HUES64 (cell line): ENCODE results near the gene BCAP31.

Source experiments
- H3K27ac ChIP-seq: 2 replicates; pipeline ENCODE4 v1.7.0; 2013; ENCODE audit warnings: low read depth, low read length, inconsistent platforms
- H3K27me3 ChIP-seq: 2 replicates; pipeline ENCODE4 v1.6.1; 2013; ENCODE audit warnings: mild to moderate bottlenecking, low read length; ENCODE audit not compliant: insufficient read depth
- H3K36me3 ChIP-seq: 2 replicates; pipeline ENCODE4 v1.6.1; 2013; ENCODE audit warnings: mild to moderate bottlenecking, low read length; ENCODE audit not compliant: insufficient read depth
- H3K4me1 ChIP-seq: 2 replicates; pipeline ENCODE4 v1.6.1; 2013; ENCODE audit warnings: mild to moderate bottlenecking, low read length, moderate library complexity; ENCODE audit not compliant: insufficient read depth
- H3K4me3 ChIP-seq: 2 replicates; pipeline ENCODE4 v1.5.1; 2013; ENCODE audit warnings: mild to moderate bottlenecking, low read length, moderate library complexity
- H3K9ac ChIP-seq: 2 replicates; pipeline ENCODE4 v1.6.1; 2013; ENCODE audit warnings: mild to moderate bottlenecking, low read depth, low read length
- H3K9me3 ChIP-seq: 2 replicates; pipeline ENCODE4 v1.6.1; 2013; ENCODE audit warnings: low read depth, low read length; ENCODE audit not compliant: insufficient read depth
- WGBS: fragments of 150-250, 120-280 bp; methylation state at CpG from one replicate; pipeline ENCODE4 v1.1.7; 2013; ENCODE audit warnings: missing lambda C conversion rate; 5-methylcytosine and 5-hydroxymethylcytosine counted together

BCAP31 gene

GRCh38 chrX:153767674-153768055 is 43.5 kb upstream of the BCAP31 start:
- peaks cover 4% of the 10 kb centered on the region; the same call in 1 of the 2 replicates for H3K4me1 ChIP-seq
- H3K36me3 ChIP-seq: no peaks in the 10 kb centered on the region
- WGBS: 93% methylated on average over 20 of the region's 20 CpGs
- H3K4me3 ChIP-seq: no peak overlapping the region
- no peak overlapping the region for H3K9ac ChIP-seq
- H3K27ac ChIP-seq: no peak overlapping the region
- H3K9me3 ChIP-seq: no peaks in the 10 kb centered on the region
- no peaks in the 10 kb centered on the region for H3K27me3 ChIP-seq

- H3K36me3 ChIP-seq: no peaks in the 10 kb centered on the region
- H3K4me3 ChIP-seq: no peak overlapping the region
- WGBS: 85% methylated on average over 56 of the region's 56 CpGs
- H3K9ac ChIP-seq: no peak overlapping the region
- no peaks in the 10 kb centered on the region for H3K27me3 ChIP-seq
- no peak overlapping the region for H3K27ac ChIP-seq
- H3K9me3 ChIP-seq: no peaks in the 10 kb centered on the region
- H3K4me1 ChIP-seq: peaks cover 4% of the 10 kb centered on the region; the same call in 1 of the 2 replicates
Observed at GRCh38 chrX:153766871-153767673, 42.9 kb upstream of the BCAP31 start.

GRCh38 chrX:153766098-153766817 is 42.1 kb upstream of the BCAP31 start:
- Histone ChIP-seq H3K4me3 (no peak overlapping the region), H3K9me3 (no peaks in the 10 kb centered on the region), H3K27me3 (no peaks in the 10 kb centered on the region), H3K36me3 (no peaks in the 10 kb centered on the region), H3K27ac (no peak overlapping the region), H3K9ac (no peak overlapping the region), H3K4me1 (peaks cover 4% of the 10 kb centered on the region; the same call in 1 of the 2 replicates)
- 27% methylated on average over 19 of the region's 21 CpGs for WGBS

- H3K36me3 ChIP-seq: no peaks in the 10 kb centered on the region
- no peak overlapping the region for H3K9ac ChIP-seq
- no peak overlapping the region for H3K27ac ChIP-seq
- 85% methylated on average over 27 of the region's 27 CpGs for WGBS
- no peak overlapping the region for H3K4me3 ChIP-seq
- H3K27me3 ChIP-seq: no peaks in the 10 kb centered on the region
- peaks cover 4% of the 10 kb centered on the region; the same call in 1 of the 2 replicates for H3K4me1 ChIP-seq
- H3K9me3 ChIP-seq: no peaks in the 10 kb centered on the region
Observed at GRCh38 chrX:153765138-153766079, 41.2 kb upstream of the BCAP31 start.

- Histone ChIP-seq H3K4me1 (peaks cover 4% of the 10 kb centered on the region; the same call in 1 of the 2 replicates), H3K4me3 (no peak overlapping the region)
- WGBS: 97% methylated on average over 5 of the region's 7 CpGs
Observed at GRCh38 chrX:153764786-153765137, 40.6 kb upstream of the BCAP31 start.

GRCh38 chrX:153763989-153764755 is 40.0 kb upstream of the BCAP31 start, which contains the start of gene PLXNB3:
TSS of gene PLXNB3 (plus strand) at chrX:153764249. CDS start at chrX:153765536, 1,287 bp downstream.
- H3K27ac ChIP-seq: no peak within 1 kb of the TSS

More at GRCh38 chrX:153764786-153765137, 40.6 kb upstream of the BCAP31 start:
- Histone ChIP-seq H3K9me3 (no peaks in the 10 kb centered on the region), H3K9ac (no peak overlapping the region), H3K27me3 (no peaks in the 10 kb centered on the region), H3K27ac (no peak overlapping the region), H3K36me3 (no peaks in the 10 kb centered on the region)

GRCh38 chrX:153763298-153763932 is 39.2 kb upstream of the BCAP31 start:
- Histone ChIP-seq H3K27me3 (no peaks in the 10 kb centered on the region), H3K9ac (no peak overlapping the region), H3K4me1 (peaks cover 4% of the 10 kb centered on the region; the same call in 1 of the 2 replicates), H3K27ac (no peak overlapping the region), H3K36me3 (no peaks in the 10 kb centered on the region), H3K9me3 (no peaks in the 10 kb centered on the region), H3K4me3 (no peak overlapping the region)
- WGBS: 92% methylated on average over 18 of the region's 18 CpGs

More at GRCh38 chrX:153763989-153764755, 40.0 kb upstream of the BCAP31 start, which contains the start of gene PLXNB3:
- H3K9ac ChIP-seq: no peak within 1 kb of the TSS
- WGBS: 36% methylated on average over 22 of the region's 26 CpGs
- no peak within 1 kb of the TSS; the same call in 1 of the 2 replicates for H3K4me3 ChIP-seq
- no peaks in the 10 kb centered on the region for H3K27me3 ChIP-seq
- no peaks in the 10 kb centered on the region for H3K9me3 ChIP-seq
- no peaks in the 10 kb centered on the region for H3K36me3 ChIP-seq
- peaks cover 4% of the 10 kb centered on the region; the same call in 1 of the 2 replicates for H3K4me1 ChIP-seq

GRCh38 chrX:153762626-153763173 is 38.5 kb upstream of the BCAP31 start:
- H3K9me3 ChIP-seq: no peaks in the 10 kb centered on the region
- no peaks in the 10 kb centered on the region for H3K36me3 ChIP-seq
- H3K27ac ChIP-seq: no peak overlapping the region
- no peak overlapping the region for H3K4me3 ChIP-seq
- H3K27me3 ChIP-seq: no peaks in the 10 kb centered on the region
- 92% methylated on average over 12 of the region's 14 CpGs for WGBS
- peaks cover 4% of the 10 kb centered on the region; the same call in 1 of the 2 replicates for H3K4me1 ChIP-seq
- no peak overlapping the region for H3K9ac ChIP-seq

GRCh38 chrX:153761863-153762262 is 37.7 kb upstream of the BCAP31 start:
- no peaks in the 10 kb centered on the region for H3K9me3 ChIP-seq
- no peaks in the 10 kb centered on the region for H3K27me3 ChIP-seq
- H3K4me1 ChIP-seq: peaks cover 4% of the 10 kb centered on the region; the same call in 1 of the 2 replicates
- no peak overlapping the region for H3K27ac ChIP-seq
- H3K9ac ChIP-seq: no peak overlapping the region
- H3K4me3 ChIP-seq: no peak overlapping the region
- H3K36me3 ChIP-seq: no peaks in the 10 kb centered on the region
- 84% methylated on average over 15 of the region's 15 CpGs for WGBS
